KMS-11 (cell line): ENCODE measurements around the gene ASCC2.

Source experiments
- H2AFZ ChIP-seq: fragments of 200-600 bp; sonication (generic); 2 replicates; pipeline ENCODE4 v1.6.1; 2016; ENCODE audit warnings: antibody characterized with exemption, mixed run types, low read depth
- H3K27ac ChIP-seq: fragments of 200-600 bp; sonication (generic); 2 replicates; pipeline ENCODE4 v1.6.1; 2016; ENCODE audit warnings: mild to moderate bottlenecking, mixed run types
- H3K27me3 ChIP-seq: fragments of 200-600 bp; sonication (generic); 2 replicates; pipeline ENCODE4 v1.6.1; 2017; ENCODE audit warnings: mild to moderate bottlenecking, low read depth, mixed run types, moderate library complexity; ENCODE audit not compliant: insufficient read depth
- H3K36me3 ChIP-seq: fragments of 200-600 bp; sonication (generic); 2 replicates; pipeline ENCODE4 v1.6.1; 2017; ENCODE audit warnings: mild to moderate bottlenecking, mixed run types; ENCODE audit not compliant: insufficient read depth
- H3K4me1 ChIP-seq: fragments of 200-600 bp; sonication (generic); 2 replicates; pipeline ENCODE4 v1.6.1; 2016; ENCODE audit warnings: mild to moderate bottlenecking, low read depth, mixed run types; ENCODE audit not compliant: poor library complexity, severe bottlenecking
- H3K4me2 ChIP-seq: fragments of 200-600 bp; sonication (generic); 2 replicates; pipeline ENCODE4 v1.7.0; 2016; ENCODE audit warnings: mild to moderate bottlenecking, mixed run types
- H3K4me3 ChIP-seq: fragments of 200-600 bp; sonication (generic); IDR thresholded peaks from 2 replicates; pipeline ENCODE4 v1.6.1; 2017; ENCODE audit warnings: low read depth, low read length, mixed read lengths; ENCODE audit not compliant: insufficient read depth
- H3K79me2 ChIP-seq: fragments of 200-600 bp; sonication (generic); 2 replicates; pipeline ENCODE4 v1.6.1; 2016; ENCODE audit warnings: low read depth, mixed run types; ENCODE audit not compliant: insufficient read depth
- H3K9ac ChIP-seq: fragments of 200-600 bp; sonication (generic); 2 replicates; pipeline ENCODE4 v1.6.1; 2016; ENCODE audit warnings: mild to moderate bottlenecking, mixed run types
- H4K20me1 ChIP-seq: fragments of 200-600 bp; sonication (generic); 2 replicates; pipeline ENCODE4 v1.6.1; 2016; ENCODE audit warnings: mild to moderate bottlenecking, mixed run types; ENCODE audit not compliant: insufficient read depth
- TF ChIP-seq, protein P1 (sequence below): fragments of 200-600 bp; sonication (generic); conservative IDR thresholded peaks from 2 replicates; pipeline ENCODE4 v1.6.1; 2017; ENCODE audit warnings: low read depth, mild to moderate bottlenecking, antibody characterized with exemption, low read length, moderate library complexity, mixed read lengths

The ASCC2 gene

GRCh38 chr22:29797351-29797750, 40.7 kb downstream of the ASCC2 start:
- H3K36me3 ChIP-seq, result no peaks in the 10 kb centered on the region
- H3K79me2 ChIP-seq, result no peaks in the 10 kb centered on the region
- no peaks in the 10 kb centered on the region for H3K27me3 ChIP-seq
- TF ChIP-seq, protein P1, sequence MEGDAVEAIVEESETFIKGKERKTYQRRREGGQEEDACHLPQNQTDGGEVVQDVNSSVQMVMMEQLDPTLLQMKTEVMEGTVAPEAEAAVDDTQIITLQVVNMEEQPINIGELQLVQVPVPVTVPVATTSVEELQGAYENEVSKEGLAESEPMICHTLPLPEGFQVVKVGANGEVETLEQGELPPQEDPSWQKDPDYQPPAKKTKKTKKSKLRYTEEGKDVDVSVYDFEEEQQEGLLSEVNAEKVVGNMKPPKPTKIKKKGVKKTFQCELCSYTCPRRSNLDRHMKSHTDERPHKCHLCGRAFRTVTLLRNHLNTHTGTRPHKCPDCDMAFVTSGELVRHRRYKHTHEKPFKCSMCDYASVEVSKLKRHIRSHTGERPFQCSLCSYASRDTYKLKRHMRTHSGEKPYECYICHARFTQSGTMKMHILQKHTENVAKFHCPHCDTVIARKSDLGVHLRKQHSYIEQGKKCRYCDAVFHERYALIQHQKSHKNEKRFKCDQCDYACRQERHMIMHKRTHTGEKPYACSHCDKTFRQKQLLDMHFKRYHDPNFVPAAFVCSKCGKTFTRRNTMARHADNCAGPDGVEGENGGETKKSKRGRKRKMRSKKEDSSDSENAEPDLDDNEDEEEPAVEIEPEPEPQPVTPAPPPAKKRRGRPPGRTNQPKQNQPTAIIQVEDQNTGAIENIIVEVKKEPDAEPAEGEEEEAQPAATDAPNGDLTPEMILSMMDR, result no peak
- peaks cover 20% of the 10 kb centered on the region for H3K4me1 ChIP-seq
- no peak overlapping the region for H3K4me3 ChIP-seq
- no peak overlapping the region for H3K9ac ChIP-seq
- no peak overlapping the region for H3K27ac ChIP-seq
- no peaks in the 10 kb centered on the region for H4K20me1 ChIP-seq
- H3K4me2 ChIP-seq, result no peak overlapping the region
- no peak overlapping the region for H2AFZ ChIP-seq

DNA sequence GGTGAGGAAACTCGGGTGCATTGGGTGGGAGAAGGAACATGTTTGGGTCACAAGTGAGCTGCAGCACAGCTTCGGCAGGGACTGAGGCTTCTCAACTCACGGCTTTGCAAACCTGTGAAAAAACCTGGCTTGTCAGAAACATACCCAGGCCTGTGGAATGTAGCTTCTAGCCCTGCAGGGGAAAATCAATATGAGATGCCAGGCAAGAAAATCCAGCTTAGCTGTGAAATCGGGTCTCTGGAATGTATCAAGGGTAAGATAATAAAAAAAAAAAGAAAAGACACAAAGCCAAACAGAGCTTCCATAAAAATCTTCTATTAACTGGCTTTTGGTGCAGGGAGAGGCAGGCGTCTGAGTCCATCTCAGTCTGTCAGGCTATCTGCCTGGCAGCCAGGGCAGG, 42.4 kb downstream of the ASCC2 start:
- TF ChIP-seq, protein P1, result no peak
- Histone ChIP-seq H3K4me3 (no peak overlapping the region), H3K27ac (no peak overlapping the region), H3K4me2 (no peak overlapping the region), H3K9ac (no peak overlapping the region), H2AFZ (no peak overlapping the region), H3K79me2 (no peaks in the 10 kb centered on the region), H3K36me3 (no peaks in the 10 kb centered on the region), H3K27me3 (no peaks in the 10 kb centered on the region), H3K4me1 (peaks cover 20% of the 10 kb centered on the region), H4K20me1 (no peaks in the 10 kb centered on the region)

DNA sequence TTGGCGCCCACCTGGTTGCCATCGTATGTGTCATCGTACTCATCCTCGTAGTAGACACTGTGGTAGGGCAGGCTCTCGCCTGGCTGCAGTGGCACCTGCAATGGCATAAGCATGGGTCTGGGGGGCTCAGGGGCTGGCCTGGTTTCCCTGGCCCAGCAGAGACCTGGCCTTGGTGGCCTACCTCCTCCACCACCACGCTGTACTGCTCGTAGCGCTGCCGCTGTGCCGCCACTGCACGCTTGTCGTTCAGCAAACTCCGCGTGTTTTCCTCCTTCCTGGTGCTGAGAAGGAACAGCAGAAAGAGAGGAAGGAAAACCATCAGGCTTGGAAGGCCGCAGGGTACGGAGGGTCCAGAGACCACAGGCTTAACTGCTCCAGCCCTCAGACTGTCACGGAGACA, 44.7 kb downstream of the ASCC2 start:
- TF ChIP-seq, protein P1, result no peak
- Histone ChIP-seq H2AFZ (no peak overlapping the region), H3K4me3 (no peak overlapping the region), H3K4me1 (peaks cover 10% of the 10 kb centered on the region), H3K4me2 (no peak overlapping the region), H3K27ac (no peak overlapping the region), H3K36me3 (no peaks in the 10 kb centered on the region), H3K79me2 (no peaks in the 10 kb centered on the region), H4K20me1 (no peaks in the 10 kb centered on the region), H3K27me3 (no peaks in the 10 kb centered on the region), H3K9ac (no peak overlapping the region)

GRCh38 chr22:29790061-29790460, 48.0 kb downstream of the ASCC2 start:
- H3K27me3 ChIP-seq, result no peaks in the 10 kb centered on the region
- H3K36me3 ChIP-seq, result no peaks in the 10 kb centered on the region
- no peak overlapping the region for H3K4me2 ChIP-seq
- no peaks in the 10 kb centered on the region for H4K20me1 ChIP-seq
- H3K27ac ChIP-seq, result no peak overlapping the region
- TF ChIP-seq, protein P1, result no peak
- H3K4me1 ChIP-seq, result no peaks in the 10 kb centered on the region
- no peak overlapping the region for H2AFZ ChIP-seq
- no peak overlapping the region for H3K9ac ChIP-seq
- no peaks in the 10 kb centered on the region for H3K79me2 ChIP-seq
- H3K4me3 ChIP-seq, result no peak overlapping the region
